CD4-positive, alpha-beta T cell (primary cell): Measurements from ENCODE around the gene RASA3. TPM values are rescaled to one million over a fixed set of nuclear protein-coding genes. Genes with fewer than 3 reads are reported as not detected.

Source experiments
- ATAC-seq: fragments of 200-7000 bp; cut with Tn5 transposase; one replicate; pipeline ENCODE4 v1.10.0; 2022; ENCODE audit warnings: mild to moderate bottlenecking; ENCODE audit not compliant: poor library complexity
- CTCF ChIA-PET: fragments of 350-600 bp; sonication (Branson Sonifier 250); formaldehyde crosslinking; loops from one replicate; lab custom pipeline; 2021; ENCODE audit warnings: antibody characterized with exemption, inconsistent platforms; lab: Charles Lee
- POLR2A ChIA-PET: fragments of 350-600 bp; sonication (Branson Sonifier 250); formaldehyde crosslinking; loops from one replicate; lab custom pipeline; 2021; ENCODE audit warnings: antibody characterized with exemption, inconsistent platforms; lab: Charles Lee
- DNase-seq, 14 experiments: peaks; one replicate each; pipeline ENCODE4 v3.0.0-alpha.2; 2013 to 2020; ENCODE audit warnings: mixed read lengths in 2 of 14
- H3K27ac ChIP-seq, 2 donors: one replicate each; pipeline versions ENCODE4 v1.5.1 to v1.7.0; 2013; ENCODE audit warnings: low read length in 2 of 2, low read depth in 1 of 2, mild to moderate bottlenecking in 1 of 2
- H3K27me3 ChIP-seq, 2 experiments: 1 replicate in 1 of 2; 2 replicates in 1 of 2; pipeline versions ENCODE4 v1.6.1 to v1.7.0; 2013; ENCODE audit warnings: low read length in 2 of 2, control low read depth in 1 of 2, mild to moderate bottlenecking in 1 of 2, moderate library complexity in 1 of 2; ENCODE audit not compliant: insufficient read depth in 2 of 2, control insufficient read depth in 1 of 2
- H3K36me3 ChIP-seq: one replicate; pipeline ENCODE4 v1.6.1; 2013; ENCODE audit warnings: low read length, control low read depth; ENCODE audit not compliant: insufficient read depth
- H3K4me1 ChIP-seq: one replicate; pipeline ENCODE4 v1.6.1; 2013; ENCODE audit warnings: low read length, control low read depth; ENCODE audit not compliant: insufficient read depth
- H3K4me3 ChIP-seq: one replicate; pipeline ENCODE4 v1.5.1; 2013; ENCODE audit warnings: mild to moderate bottlenecking, low read length, moderate library complexity
- H3K9me3 ChIP-seq, 2 experiments: 1 replicate in 1 of 2; 2 replicates in 1 of 2; pipeline versions ENCODE4 v1.6.1 to v1.7.0; 2013; ENCODE audit warnings: low read length in 2 of 2, mild to moderate bottlenecking in 2 of 2, control low read depth in 1 of 2, moderate library complexity in 1 of 2; ENCODE audit not compliant: control insufficient read depth in 1 of 2, insufficient read depth in 1 of 2
- H3K27ac Mint-ChIP-seq: one replicate; pipeline ENCODE4 v1.8.0; 2020; ENCODE audit warnings: mixed read lengths
- H3K27me3 Mint-ChIP-seq: one replicate; pipeline ENCODE4 v1.8.0; 2021; ENCODE audit warnings: mixed read lengths
- H3K36me3 Mint-ChIP-seq: one replicate; pipeline ENCODE4 v1.8.0; 2021; ENCODE audit warnings: low read depth, mixed read lengths
- H3K4me1 Mint-ChIP-seq: one replicate; pipeline ENCODE4 v1.8.0; 2021; ENCODE audit warnings: low read depth, mixed read lengths
- H3K4me3 Mint-ChIP-seq: one replicate; pipeline ENCODE4 v1.8.0; 2020; ENCODE audit warnings: mild to moderate bottlenecking, mixed read lengths
- H3K9me3 Mint-ChIP-seq: one replicate; pipeline ENCODE4 v1.8.0; 2020; ENCODE audit warnings: mixed read lengths
- CTCF ChIP-seq: fragments of 200-600 bp; IDR thresholded peaks from one replicate; pipeline ENCODE4 v1.8.0; 2022; ENCODE audit warnings: antibody characterized with exemption, mild to moderate bottlenecking
- intact Hi-C, 2 experiments: fragments of 100-400 bp; cut with DNase I in 1 of 2; cut with micrococcal nuclease in 1 of 2; formaldehyde crosslinking; loops; one replicate each; pipeline versions ENCODE4 v1.15.1 to v1.9.0; 2023 to 2025; cut with DNase I, micrococcal nuclease
- total RNA-seq, 174 experiments: library from RNA in 2 of 174; stranded (reverse) in 2 of 174; gene quantifications; one replicate each; pipeline ENCODE4 v1.2.3 and lab custom pipeline; 2021 to 2026

RASA3 gene
- total RNA-seq, 2 experiments from 2014 or later = 181 to 184 TPM

- H3K4me3 Mint-ChIP-seq = no peak overlapping the region
- H3K4me1 Mint-ChIP-seq = no peaks in the 10 kb centered on the region
- H3K4me1 ChIP-seq = no peaks in the 10 kb centered on the region
- no peak for DNase-seq
- no peaks in the 10 kb centered on the region for H3K27me3 ChIP-seq
- intact Hi-C loops = no loop called here
- no peak overlapping the region for H3K4me3 ChIP-seq
- ATAC-seq = no peak
- TF ChIP-seq CTCF = no peak
- peaks cover 0 to 18% of the 10 kb centered on the region in 2 experiments for H3K9me3 ChIP-seq
- POLR2A ChIA-PET = interaction anchor here (0.6 kb wide), 1 partner anchor 10 kb away, joined by 3 read pairs; no protein-coding TSS in a partner anchor
- no peaks in the 10 kb centered on the region for H3K9me3 Mint-ChIP-seq
- H3K36me3 Mint-ChIP-seq = peaks cover 35% of the 10 kb centered on the region
- CTCF ChIA-PET = no interaction called here
- H3K27me3 Mint-ChIP-seq = no peaks in the 10 kb centered on the region
- peaks cover 3% of the 10 kb centered on the region for H3K36me3 ChIP-seq
- H3K27ac Mint-ChIP-seq = no peak overlapping the region
- H3K27ac ChIP-seq = no peak overlapping the region
Measured at GRCh38 chr13:113962386-113962785, 170.0 kb downstream of the RASA3 start.

GRCh38 chr13:113960276-113960948 is 172.0 kb downstream of the RASA3 start:
- no peaks in the 10 kb centered on the region for H3K27me3 ChIP-seq
- H3K4me1 Mint-ChIP-seq = no peaks in the 10 kb centered on the region
- H3K27ac ChIP-seq = no peak overlapping the region
- no peak for DNase-seq
- intact Hi-C loops = no loop called here
- peaks cover 7% of the 10 kb centered on the region for H3K36me3 ChIP-seq
- H3K27me3 Mint-ChIP-seq = no peaks in the 10 kb centered on the region
- no peak for TF ChIP-seq CTCF
- no peak overlapping the region for H3K4me3 Mint-ChIP-seq
- no peak overlapping the region for H3K27ac Mint-ChIP-seq
- no peak overlapping the region for H3K4me3 ChIP-seq
- ChIA-PET POLR2A (no interaction called here), CTCF (no interaction called here)
- ATAC-seq = no peak
- H3K9me3 Mint-ChIP-seq = no peaks in the 10 kb centered on the region
- peaks cover 0 to 33% of the 10 kb centered on the region in 2 experiments for H3K9me3 ChIP-seq
- no peaks in the 10 kb centered on the region for H3K4me1 ChIP-seq
- H3K36me3 Mint-ChIP-seq = peaks cover 50% of the 10 kb centered on the region

- H3K36me3 Mint-ChIP-seq = peaks cover 59% of the 10 kb centered on the region
- peaks cover 0 to 44% of the 10 kb centered on the region in 2 experiments for H3K9me3 ChIP-seq
- H3K4me3 Mint-ChIP-seq = no peak overlapping the region
- H3K27ac ChIP-seq = no peak overlapping the region
- H3K27me3 Mint-ChIP-seq = no peaks in the 10 kb centered on the region
- no peak for TF ChIP-seq CTCF
- no peak overlapping the region for H3K4me3 ChIP-seq
- POLR2A ChIA-PET = no interaction called here
- no peaks in the 10 kb centered on the region for H3K27me3 ChIP-seq
- no peaks in the 10 kb centered on the region for H3K4me1 ChIP-seq
- CTCF ChIA-PET = no interaction called here
- no peaks in the 10 kb centered on the region for H3K4me1 Mint-ChIP-seq
- no peak for ATAC-seq
- DNase-seq = no peak
- H3K36me3 ChIP-seq = peaks cover 19% of the 10 kb centered on the region
- no peaks in the 10 kb centered on the region for H3K9me3 Mint-ChIP-seq
- H3K27ac Mint-ChIP-seq = peak overlapping the region; percentile 17
- intact Hi-C loops = no loop called here
Measured at GRCh38 chr13:113959198-113959597, 173.2 kb downstream of the RASA3 start.
